ENCODE data around the gene IDE.

DNA sequence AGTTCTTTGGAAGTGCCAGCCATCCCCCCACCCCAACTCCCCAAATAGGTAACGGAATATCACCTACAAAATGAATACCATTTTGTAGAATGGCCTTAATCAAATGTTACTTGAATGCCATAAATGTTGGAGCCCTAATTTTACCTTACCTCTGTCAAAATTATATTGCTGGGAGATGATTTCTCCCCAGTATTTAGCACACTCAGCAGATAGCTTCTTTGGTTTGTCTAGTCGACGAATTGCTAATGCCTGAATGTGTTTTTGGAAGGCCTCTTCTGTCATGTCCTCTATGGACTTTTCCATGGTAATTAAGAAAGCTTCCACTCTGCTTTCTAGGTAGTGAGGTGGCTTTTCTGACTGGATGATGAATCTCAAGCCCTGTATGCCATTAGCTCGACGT is 110.3 kb downstream of the IDE start:
- TF ChIP-seq, protein P1, sequence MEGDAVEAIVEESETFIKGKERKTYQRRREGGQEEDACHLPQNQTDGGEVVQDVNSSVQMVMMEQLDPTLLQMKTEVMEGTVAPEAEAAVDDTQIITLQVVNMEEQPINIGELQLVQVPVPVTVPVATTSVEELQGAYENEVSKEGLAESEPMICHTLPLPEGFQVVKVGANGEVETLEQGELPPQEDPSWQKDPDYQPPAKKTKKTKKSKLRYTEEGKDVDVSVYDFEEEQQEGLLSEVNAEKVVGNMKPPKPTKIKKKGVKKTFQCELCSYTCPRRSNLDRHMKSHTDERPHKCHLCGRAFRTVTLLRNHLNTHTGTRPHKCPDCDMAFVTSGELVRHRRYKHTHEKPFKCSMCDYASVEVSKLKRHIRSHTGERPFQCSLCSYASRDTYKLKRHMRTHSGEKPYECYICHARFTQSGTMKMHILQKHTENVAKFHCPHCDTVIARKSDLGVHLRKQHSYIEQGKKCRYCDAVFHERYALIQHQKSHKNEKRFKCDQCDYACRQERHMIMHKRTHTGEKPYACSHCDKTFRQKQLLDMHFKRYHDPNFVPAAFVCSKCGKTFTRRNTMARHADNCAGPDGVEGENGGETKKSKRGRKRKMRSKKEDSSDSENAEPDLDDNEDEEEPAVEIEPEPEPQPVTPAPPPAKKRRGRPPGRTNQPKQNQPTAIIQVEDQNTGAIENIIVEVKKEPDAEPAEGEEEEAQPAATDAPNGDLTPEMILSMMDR (IDR thresholded peaks at IDR 0.05): no peak
- TF ChIP-seq POLR2A (IDR thresholded peaks at IDR 0.05): no peak
